Activated naive CD4-positive, alpha-beta T cell treated with anti-CD3 and anti-CD28 coated beads, Interleukin-2, amount 10 ng/mL, durations not matched to agents 5 hours and 36 hours (primary cell): ENCODE data around the gene TMPRSS11A. TPM values are rescaled to one million over a fixed set of nuclear protein-coding genes. Genes with fewer than 3 reads are reported as not detected.

ENCODE experiments used
- total RNA-seq, 2 experiments: library from RNA; stranded (reverse); gene quantifications; one replicate each; pipeline ENCODE4 v1.2.3, GENCODE V29; 2021

The TMPRSS11A gene, protein sequence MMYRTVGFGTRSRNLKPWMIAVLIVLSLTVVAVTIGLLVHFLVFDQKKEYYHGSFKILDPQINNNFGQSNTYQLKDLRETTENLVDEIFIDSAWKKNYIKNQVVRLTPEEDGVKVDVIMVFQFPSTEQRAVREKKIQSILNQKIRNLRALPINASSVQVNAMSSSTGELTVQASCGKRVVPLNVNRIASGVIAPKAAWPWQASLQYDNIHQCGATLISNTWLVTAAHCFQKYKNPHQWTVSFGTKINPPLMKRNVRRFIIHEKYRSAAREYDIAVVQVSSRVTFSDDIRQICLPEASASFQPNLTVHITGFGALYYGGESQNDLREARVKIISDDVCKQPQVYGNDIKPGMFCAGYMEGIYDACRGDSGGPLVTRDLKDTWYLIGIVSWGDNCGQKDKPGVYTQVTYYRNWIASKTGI
- total RNA-seq = not detected

DNA sequence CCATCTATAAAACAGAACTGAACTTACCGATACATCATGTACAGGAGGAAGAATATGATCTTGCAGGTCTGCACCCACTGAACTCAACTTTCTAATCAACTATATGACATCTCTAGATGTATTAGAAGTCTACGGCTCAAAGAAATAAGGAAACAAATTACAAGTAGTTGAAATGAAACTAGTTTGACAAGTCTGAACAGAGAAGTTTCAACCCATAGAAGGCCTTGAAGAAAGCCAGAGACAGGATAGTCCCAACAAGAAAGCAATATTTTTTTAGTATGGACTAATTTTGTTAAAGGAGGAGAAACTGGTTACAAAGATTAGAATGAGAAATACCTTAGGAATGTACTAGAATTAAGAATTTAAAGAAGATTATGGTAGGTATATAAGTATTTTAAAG is at the start of gene TMPRSS11A:
Gene TMPRSS11A (minus strand): TSS at position 138 of the 400 bp plus-strand sequence. CDS start 100 bp downstream, at position 38.

DNA sequence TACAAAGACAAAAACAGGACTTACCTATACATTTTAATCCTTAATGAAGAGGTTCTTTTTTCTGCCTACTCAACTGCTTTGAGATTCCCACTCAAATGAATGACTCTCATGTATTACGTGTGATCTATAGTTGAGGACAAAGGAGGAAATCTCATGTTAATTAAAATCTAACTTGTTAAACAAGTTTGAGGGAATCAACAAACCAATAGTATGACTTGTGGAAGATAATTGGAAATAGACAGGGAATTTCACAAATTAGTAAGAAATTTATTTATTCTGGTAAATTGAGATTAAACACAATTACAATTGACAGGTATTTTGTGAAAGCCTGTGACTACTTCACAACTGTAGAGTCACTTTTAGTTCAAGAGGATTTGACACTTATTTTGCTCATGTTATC is 79.4 kb downstream of the TMPRSS11A start, which contains the start of gene TMPRSS11D:
Gene TMPRSS11D (minus strand): TSS at position 101 of the 400 bp plus-strand sequence. CDS start 69 bp downstream, at position 32.

Other genes with a start within 250 kb of the TMPRSS11A start
- gene GNRHR, start 209.1 kb downstream of the TMPRSS11A start, total RNA-seq = not detected
- gene TMPRSS11D, start 79.5 kb downstream of the TMPRSS11A start, total RNA-seq = not detected
- not detected for gene TMPRSS11F, start 166.4 kb upstream of the TMPRSS11A start, total RNA-seq